ENCODE measurements around the gene EMC10.
A peak's percentile ranks its signal among the peaks of the same experiment; 100 is the strongest.

The EMC10 gene

GRCh38 chr19:50510121-50510670 is 33.9 kb downstream of the EMC10 start:
- H3K27ac ChIP-seq, result peak overlapping the region; percentile 81
- peaks cover 6 to 9% of the 10 kb centered on the region in 2 experiments for H3K4me1 ChIP-seq (ENCODE audit: control insufficient read depth in 1 of 2, insufficient read depth in 1 of 2, low read depth in 1 of 2, low read length in 1 of 2)
- peak overlapping the region; percentile 71 to 81 for H3K4me3 ChIP-seq (ENCODE audit: low read depth in 1 of 2, low read length in 1 of 2)
- no peaks in the 10 kb centered on the region for H3K9me3 ChIP-seq
- peaks cover 7% of the 10 kb centered on the region for H3K36me3 ChIP-seq
- peaks cover 20% of the 10 kb centered on the region for H3K27me3 ChIP-seq
- no peak for TF ChIP-seq CTCF (IDR thresholded peaks at IDR 0.05)

- TF ChIP-seq CTCF (IDR thresholded peaks at IDR 0.05), result no peak
- Histone ChIP-seq H3K36me3 (peaks cover 7% of the 10 kb centered on the region), H3K4me1 (ENCODE audit: control insufficient read depth in 1 of 2, insufficient read depth in 1 of 2, low read depth in 1 of 2, low read length in 1 of 2) (peaks cover 6 to 9% of the 10 kb centered on the region in 2 experiments), H3K27me3 (peaks cover 25% of the 10 kb centered on the region), H3K9me3 (no peaks in the 10 kb centered on the region), H3K27ac (peak overlapping the region; percentile 81), H3K4me3 (ENCODE audit: low read depth in 1 of 2, low read length in 1 of 2) (peak overlapping the region; percentile 71 to 81)
These were observed 34.4 kb downstream of the EMC10 start for GRCh38 chr19:50510700-50511068.

- TF ChIP-seq CTCF (IDR thresholded peaks at IDR 0.05), result peak; percentile 33
- no peaks in the 10 kb centered on the region for H3K9me3 ChIP-seq
- peak within 1 kb of the TSS; percentile 71 to 81 for H3K4me3 ChIP-seq (ENCODE audit: low read depth in 1 of 2, low read length in 1 of 2)
- peaks cover 31% of the 10 kb centered on the region for H3K27me3 ChIP-seq
- peaks cover 2% of the 10 kb centered on the region for H3K36me3 ChIP-seq
- H3K4me1 ChIP-seq (ENCODE audit: control insufficient read depth in 1 of 2, insufficient read depth in 1 of 2, low read depth in 1 of 2, low read length in 1 of 2), result peaks cover 6 to 9% of the 10 kb centered on the region in 2 experiments
- H3K27ac ChIP-seq, result peak within 1 kb of the TSS; percentile 81
These were observed 34.9 kb downstream of the EMC10 start, which contains the start of gene JOSD2 for GRCh38 chr19:50511069-50511822. JOSD2 (minus strand) TSS chr19:50511191; CDS start chr19:50510431, 760 bp downstream.

GRCh38 chr19:50512112-50512998 is 36.0 kb downstream of the EMC10 start:
- H3K4me1 ChIP-seq (ENCODE audit: control insufficient read depth in 1 of 2, insufficient read depth in 1 of 2, low read depth in 1 of 2, low read length in 1 of 2), result peaks cover 6 to 9% of the 10 kb centered on the region in 2 experiments
- no peak overlapping the region for H3K27ac ChIP-seq
- TF ChIP-seq CTCF (IDR thresholded peaks at IDR 0.05), result no peak
- no peaks in the 10 kb centered on the region for H3K9me3 ChIP-seq
- peaks cover 42% of the 10 kb centered on the region for H3K27me3 ChIP-seq
- H3K4me3 ChIP-seq (ENCODE audit: low read depth in 1 of 2, low read length in 1 of 2), result peak overlapping the region in 1 of 2 experiments; percentile 81
- H3K36me3 ChIP-seq, result no peaks in the 10 kb centered on the region

- Histone ChIP-seq H3K27ac (peak overlapping the region; percentile 39), H3K4me1 (ENCODE audit: control insufficient read depth in 1 of 2, insufficient read depth in 1 of 2, low read depth in 1 of 2, low read length in 1 of 2) (peaks cover 6 to 9% of the 10 kb centered on the region in 2 experiments)
These were observed 36.9 kb downstream of the EMC10 start for GRCh38 chr19:50512999-50513745.

More at GRCh38 chr19:50512999-50513745, 36.9 kb downstream of the EMC10 start:
- H3K36me3 ChIP-seq, result no peaks in the 10 kb centered on the region
- H3K27me3 ChIP-seq, result peaks cover 46% of the 10 kb centered on the region
- no peak for TF ChIP-seq CTCF (IDR thresholded peaks at IDR 0.05)
- no peaks in the 10 kb centered on the region for H3K9me3 ChIP-seq
- no peak overlapping the region for H3K4me3 ChIP-seq (ENCODE audit: low read depth in 1 of 2, low read length in 1 of 2)
